Heart left ventricle (tissue), 16 donors: ENCODE results near the gene COMMD10. TPM values are rescaled to one million over a fixed set of nuclear protein-coding genes. Genes with fewer than 3 reads are reported as not detected.

Experiments used
- ATAC-seq, 4 donors: fragments of 200-7000 bp; cut with Tn5 transposase; one replicate each; pipeline ENCODE4 v1.9.1; 2020 to 2022; ENCODE audit warnings: moderate library complexity in 4 of 4, mild to moderate bottlenecking in 3 of 4, moderate number of reproducible peaks in 1 of 4
- DNase-seq, 5 donors: peaks; one replicate each; pipeline ENCODE4 v3.0.0-alpha.2; 2020
- H3K27ac ChIP-seq, 12 donors: fragments of 200-600 bp; sonication (generic) in 4 of 12; one replicate each; pipeline versions ENCODE4 v1.5.0 to v1.8.0; 2016 to 2022; ENCODE audit warnings: mild to moderate bottlenecking in 2 of 12
- H3K27me3 ChIP-seq, 9 donors: fragments of 200-600 bp; sonication (generic) in 2 of 9; one replicate each; pipeline versions ENCODE4 v1.5.1 to v1.8.0; 2016 to 2022; ENCODE audit warnings: mild to moderate bottlenecking in 3 of 9
- H3K36me3 ChIP-seq, 9 donors: fragments of 200-600 bp; sonication (generic) in 2 of 9; one replicate each; pipeline versions ENCODE4 v1.5.0 to v1.8.0; 2018 to 2022; ENCODE audit warnings: mild to moderate bottlenecking in 2 of 9
- H3K4me1 ChIP-seq, 12 donors: fragments of 200-600 bp; sonication (generic) in 4 of 12; one replicate each; pipeline versions ENCODE4 v1.5.0 to v1.8.0; 2016 to 2022; ENCODE audit warnings: mild to moderate bottlenecking in 3 of 12
- H3K4me3 ChIP-seq, 12 donors: fragments of 200-600 bp; sonication (generic) in 4 of 12; one replicate each; pipeline versions ENCODE4 v1.5.0 to v1.8.0; 2017 to 2022; ENCODE audit warnings: mild to moderate bottlenecking in 9 of 12, moderate library complexity in 4 of 12
- H3K9me3 ChIP-seq, 12 donors: fragments of 200-600 bp; sonication (generic) in 4 of 12; one replicate each; pipeline versions ENCODE4 v1.5.0 to v1.8.0; 2016 to 2022; ENCODE audit warnings: mild to moderate bottlenecking in 1 of 12
- POLR2A ChIP-seq, 2 donors: fragments of 450-650 bp; IDR thresholded peaks; one replicate each; pipeline ENCODE4 v1.6.1; 2017; ENCODE audit warnings: antibody characterized with exemption in 2 of 2, mild to moderate bottlenecking in 2 of 2, moderate library complexity in 2 of 2
- WGBS, 4 donors: extraction: QIAGEN DNeasy Blood & Tissue Kit in 2 of 4; methylation state at CpG; one replicate each; pipeline versions ENCODE4 v1.1.5 to v1.1.7; 2013 to 2018; 5-methylcytosine and 5-hydroxymethylcytosine counted together
- intact Hi-C, 10 donors: fragments of 100-400 bp; cut with DNase I; formaldehyde crosslinking; loops; one replicate each; pipeline versions ENCODE4 v1.11.1 to v1.14.2; 2022
- polyA plus RNA-seq, 2 donors: library from polyadenylated mRNA; stranded (reverse); fragments of 200-250 nt; gene quantifications; one replicate each; pipeline ENCODE4 v1.2.3, GENCODE V29; 2013
- total RNA-seq, 9 donors: library from RNA; depleted of rRNA in 2 of 9; stranded (reverse); fragments of >200 nt in 2 of 9; fragmentation: NEBNext Ultra II Directional in 3 of 9; extraction: Animal tissue kit (Norgen Biotek cat#: 25700) in 3 of 9; gene quantifications; one replicate each; pipeline versions ENCODE4 v1.1.0 to v1.2.4, GENCODE V29; 2016 to 2023
- TF ChIP-seq, protein P1 (sequence below), 12 donors: fragments of 200-600 bp; sonication (generic) in 4 of 12; IDR thresholded peaks; one replicate each; pipeline versions ENCODE4 v1.5.0 to v1.8.0; 2018 to 2022; ENCODE audit warnings: antibody characterized with exemption in 12 of 12, mild to moderate bottlenecking in 5 of 12
- donor health status: ischemic (EF 13 %, LVEDD 7.1; RV severe dilation, severe dysfunction).
- donor health status: healthy with polysubstance abuse.
- donor health status: DM: no; HTN: yes; CAD: no.
- donor health status: DM: no; HTN: no; CAD: no.
- donor health status: ischemic (EF 25% LVEDD 6.9; RV normal size, moderate dysfunction).
- donor health status: ischemic (EF 25% LVEDD 5.7; RV mildly dilated, moderate dysfunction).
- donor health status: healthy.
- donor health status: DM: yes; HTN: yes; CAD: no.
- donor health status: ischemic (EF 35%, LVEDD 5.7; RV mildly dilated, moderate dysfunction).
- donor health status: nonischemic (EF 11% LVEDD 7.7; RV severe dilation, severe dysfunction).
- donor health status: DM: yes; HTN: yes; CAD: no.
- donor health status: PGD.
- donor health status: ischemic (EF 29% LVEDD 5.4; RV normal size, mild dysfunction).
- donor health status: nonischemic (EF 23%, LVEDD 6.1; RV moderate dilation, normal function).

The COMMD10 gene
- total and polyA plus RNA-seq, 11 donors, result 25.2 to 42.2 (median 29.8) TPM

DNA sequence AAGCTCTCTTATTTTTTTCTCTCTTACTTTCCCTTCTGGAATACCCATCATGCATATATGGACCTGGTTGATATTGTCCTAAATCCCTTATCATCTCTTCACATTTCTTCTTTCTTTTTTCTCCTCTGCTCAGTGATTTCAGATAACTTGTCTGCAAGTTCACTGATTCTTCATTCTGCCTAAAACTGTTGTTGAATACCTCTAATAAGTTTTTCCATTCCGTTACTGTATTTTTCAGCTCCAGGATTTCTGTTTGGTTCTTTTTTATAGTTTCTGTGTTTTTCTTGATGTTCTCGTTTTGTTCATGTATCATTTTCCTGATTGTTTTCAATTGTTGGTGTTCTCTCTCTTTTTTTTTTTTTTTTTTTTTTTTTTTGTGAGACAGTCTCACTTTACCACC is 203.7 kb downstream of the COMMD10 start:
- 95 to 98% (median 97%) methylated on average over 2 of the region's 2 CpGs for WGBS, 4 donors
- H3K27me3 ChIP-seq, result no peaks in the 10 kb centered on the region
- DNase-seq (no peak), ATAC-seq (no peak)
- intact Hi-C loops, result no loop called here
- H3K36me3 ChIP-seq, result peaks cover 0 to 13% (median 0%) of the 10 kb centered on the region in 9 donors
- no peaks in the 10 kb centered on the region for H3K4me1 ChIP-seq
- H3K4me3 ChIP-seq, result no peak overlapping the region
- no peak for TF ChIP-seq POLR2A (IDR thresholded peaks at IDR 0.05)
- TF ChIP-seq, protein P1, sequence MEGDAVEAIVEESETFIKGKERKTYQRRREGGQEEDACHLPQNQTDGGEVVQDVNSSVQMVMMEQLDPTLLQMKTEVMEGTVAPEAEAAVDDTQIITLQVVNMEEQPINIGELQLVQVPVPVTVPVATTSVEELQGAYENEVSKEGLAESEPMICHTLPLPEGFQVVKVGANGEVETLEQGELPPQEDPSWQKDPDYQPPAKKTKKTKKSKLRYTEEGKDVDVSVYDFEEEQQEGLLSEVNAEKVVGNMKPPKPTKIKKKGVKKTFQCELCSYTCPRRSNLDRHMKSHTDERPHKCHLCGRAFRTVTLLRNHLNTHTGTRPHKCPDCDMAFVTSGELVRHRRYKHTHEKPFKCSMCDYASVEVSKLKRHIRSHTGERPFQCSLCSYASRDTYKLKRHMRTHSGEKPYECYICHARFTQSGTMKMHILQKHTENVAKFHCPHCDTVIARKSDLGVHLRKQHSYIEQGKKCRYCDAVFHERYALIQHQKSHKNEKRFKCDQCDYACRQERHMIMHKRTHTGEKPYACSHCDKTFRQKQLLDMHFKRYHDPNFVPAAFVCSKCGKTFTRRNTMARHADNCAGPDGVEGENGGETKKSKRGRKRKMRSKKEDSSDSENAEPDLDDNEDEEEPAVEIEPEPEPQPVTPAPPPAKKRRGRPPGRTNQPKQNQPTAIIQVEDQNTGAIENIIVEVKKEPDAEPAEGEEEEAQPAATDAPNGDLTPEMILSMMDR (IDR thresholded peaks at IDR 0.05), result no peak
- H3K27ac ChIP-seq, result no peak overlapping the region
- peaks cover 0 to 43% (median 23%) of the 10 kb centered on the region in 12 donors for H3K9me3 ChIP-seq

GRCh38 chr5:116289276-116289675 is 204.5 kb downstream of the COMMD10 start:
- H3K27ac ChIP-seq, result no peak overlapping the region
- no peak for ATAC-seq
- no peak for TF ChIP-seq POLR2A (IDR thresholded peaks at IDR 0.05)
- TF ChIP-seq, protein P1 (IDR thresholded peaks at IDR 0.05), result no peak
- no peak overlapping the region for H3K4me3 ChIP-seq
- WGBS, 4 donors, result 77 to 89% (median 81%) methylated on average over 3 of the region's 3 CpGs
- no peaks in the 10 kb centered on the region for H3K4me1 ChIP-seq
- H3K27me3 ChIP-seq, result no peaks in the 10 kb centered on the region
- no peak for DNase-seq
- H3K9me3 ChIP-seq, result peaks cover 0 to 43% (median 23%) of the 10 kb centered on the region in 12 donors
- peaks cover 0 to 14% (median 0%) of the 10 kb centered on the region in 9 donors for H3K36me3 ChIP-seq
- intact Hi-C loops, result no loop called here

DNA sequence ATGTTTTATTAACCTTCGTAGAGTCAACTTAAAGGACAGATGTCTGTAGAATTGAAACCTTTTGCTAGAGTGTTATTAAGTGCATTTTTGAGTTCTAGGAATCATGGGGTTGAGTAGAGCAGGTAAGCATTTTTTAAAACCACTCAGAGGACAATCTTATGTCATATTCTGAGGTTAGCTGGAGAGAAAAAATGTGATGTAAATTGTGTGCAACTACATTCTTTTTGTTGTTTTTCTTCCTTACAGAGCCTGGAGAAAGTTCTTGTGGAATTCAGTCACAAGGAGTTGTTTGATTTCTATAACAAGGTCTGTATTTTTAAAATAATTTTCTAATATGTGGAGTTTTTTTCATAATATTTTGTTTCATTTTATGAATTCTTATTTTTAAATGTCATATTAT is 206.4 kb downstream of the COMMD10 start:
- Histone ChIP-seq H3K27ac (no peak overlapping the region), H3K36me3 (peaks cover 0 to 14% (median 0%) of the 10 kb centered on the region in 9 donors), H3K4me1 (no peaks in the 10 kb centered on the region), H3K4me3 (no peak overlapping the region), H3K27me3 (no peaks in the 10 kb centered on the region), H3K9me3 (peaks cover 0 to 30% (median 23%) of the 10 kb centered on the region in 12 donors)
- 91 to 100% (median 95%) methylated on average over 1 of the region's 1 CpG for WGBS, 4 donors
- TF ChIP-seq, protein P1 (IDR thresholded peaks at IDR 0.05), result no peak
- no peak for TF ChIP-seq POLR2A (IDR thresholded peaks at IDR 0.05)
- intact Hi-C loops, result no loop called here
- DNase-seq (no peak), ATAC-seq (no peak)

DNA sequence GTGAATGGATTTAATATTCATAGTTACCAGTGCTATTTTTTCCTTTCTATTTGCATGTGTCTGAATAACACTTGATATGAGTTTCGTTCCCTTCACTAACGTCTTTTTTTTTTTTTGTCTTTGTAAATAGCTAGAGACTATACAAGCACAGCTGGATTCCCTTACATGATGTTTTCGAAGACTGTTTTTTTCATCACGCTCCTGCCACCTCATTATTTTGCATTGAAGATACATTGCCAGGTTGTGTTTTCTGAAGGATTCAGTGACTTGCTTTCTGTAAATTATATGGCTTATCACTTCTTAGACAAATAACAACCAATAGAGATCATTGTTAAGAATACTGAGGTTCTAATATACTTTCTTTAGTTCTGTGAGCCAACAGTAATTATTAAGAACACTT is 207.5 kb downstream of the COMMD10 start:
- Histone ChIP-seq H3K4me1 (no peaks in the 10 kb centered on the region), H3K27ac (no peak overlapping the region), H3K36me3 (peaks cover 0 to 23% (median under 1%) of the 10 kb centered on the region in 9 donors), H3K4me3 (no peak overlapping the region), H3K27me3 (no peaks in the 10 kb centered on the region), H3K9me3 (peaks cover 0 to 23% (median 16%) of the 10 kb centered on the region in 12 donors)
- 75 to 88% (median 83%) methylated on average over 4 of the region's 4 CpGs for WGBS, 4 donors
- no peak for TF ChIP-seq POLR2A (IDR thresholded peaks at IDR 0.05)
- TF ChIP-seq, protein P1 (IDR thresholded peaks at IDR 0.05), result no peak
- DNase-seq (no peak), ATAC-seq (no peak)
- intact Hi-C loops, result no loop called here
